Kidney epithelial cell (primary cell): Measurements from ENCODE around the gene CBFA2T3. TPM values are rescaled to one million over a fixed set of nuclear protein-coding genes. Genes with fewer than 3 reads are reported as not detected.

Experiments
- DNase-seq: peaks from one replicate; pipeline ENCODE4 v3.0.0-alpha.2; 2010; ENCODE audit warnings: low read depth
- H3K27me3 ChIP-seq: 2 replicates; pipeline ENCODE4 v1.6.0; 2011; ENCODE audit warnings: low read length; ENCODE audit not compliant: control insufficient read depth, insufficient read depth
- H3K36me3 ChIP-seq: 2 replicates; pipeline ENCODE4 v1.5.1; 2011; ENCODE audit warnings: low read length; ENCODE audit not compliant: control insufficient read depth, insufficient read depth
- H3K4me3 ChIP-seq: 2 replicates; pipeline ENCODE4 v1.5.1; 2011; ENCODE audit warnings: low read depth, mild to moderate bottlenecking, control low read depth, low read length
- total RNA-seq: library from RNA; depleted of rRNA; stranded (reverse); fragments of >200 nt; gene quantifications from 2 replicates; pipeline ENCODE4 v1.2.3, GENCODE V29; 2015
- TF ChIP-seq, protein P1 (sequence below): IDR thresholded peaks from 2 replicates; pipeline ENCODE4 v1.5.1; 2011; ENCODE audit warnings: mild to moderate bottlenecking, moderate library complexity, low read length, control low read depth, inconsistent platforms; ENCODE audit not compliant: insufficient read depth, poor library complexity, severe bottlenecking

CBFA2T3 gene
- total RNA-seq, 1 donor from 2014 or later: 0.63 TPM

DNA sequence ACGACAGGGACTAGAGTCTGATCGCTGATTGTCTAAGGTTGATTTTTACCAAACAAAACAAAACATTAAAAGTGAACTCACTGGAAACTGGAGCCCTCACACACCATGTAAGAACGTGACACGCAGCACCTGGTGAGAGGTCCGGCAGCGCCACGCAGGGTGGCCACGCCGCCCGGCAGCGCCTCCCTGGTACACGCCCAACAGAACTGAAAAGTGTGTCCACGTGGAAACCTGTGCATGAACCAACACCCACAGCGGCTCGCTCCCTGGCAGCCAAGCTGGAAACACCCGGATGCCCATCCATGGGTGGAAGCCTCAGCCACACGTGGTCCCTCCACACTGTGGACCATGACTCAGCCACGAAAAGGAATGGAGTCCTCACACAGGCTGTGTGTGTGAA, 129.4 kb downstream of the CBFA2T3 start:
- DNase-seq: no peak
- no peaks in the 10 kb centered on the region for H3K36me3 ChIP-seq
- TF ChIP-seq, protein P1, sequence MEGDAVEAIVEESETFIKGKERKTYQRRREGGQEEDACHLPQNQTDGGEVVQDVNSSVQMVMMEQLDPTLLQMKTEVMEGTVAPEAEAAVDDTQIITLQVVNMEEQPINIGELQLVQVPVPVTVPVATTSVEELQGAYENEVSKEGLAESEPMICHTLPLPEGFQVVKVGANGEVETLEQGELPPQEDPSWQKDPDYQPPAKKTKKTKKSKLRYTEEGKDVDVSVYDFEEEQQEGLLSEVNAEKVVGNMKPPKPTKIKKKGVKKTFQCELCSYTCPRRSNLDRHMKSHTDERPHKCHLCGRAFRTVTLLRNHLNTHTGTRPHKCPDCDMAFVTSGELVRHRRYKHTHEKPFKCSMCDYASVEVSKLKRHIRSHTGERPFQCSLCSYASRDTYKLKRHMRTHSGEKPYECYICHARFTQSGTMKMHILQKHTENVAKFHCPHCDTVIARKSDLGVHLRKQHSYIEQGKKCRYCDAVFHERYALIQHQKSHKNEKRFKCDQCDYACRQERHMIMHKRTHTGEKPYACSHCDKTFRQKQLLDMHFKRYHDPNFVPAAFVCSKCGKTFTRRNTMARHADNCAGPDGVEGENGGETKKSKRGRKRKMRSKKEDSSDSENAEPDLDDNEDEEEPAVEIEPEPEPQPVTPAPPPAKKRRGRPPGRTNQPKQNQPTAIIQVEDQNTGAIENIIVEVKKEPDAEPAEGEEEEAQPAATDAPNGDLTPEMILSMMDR: no peak
- no peaks in the 10 kb centered on the region for H3K27me3 ChIP-seq
- H3K4me3 ChIP-seq: no peak overlapping the region

DNA sequence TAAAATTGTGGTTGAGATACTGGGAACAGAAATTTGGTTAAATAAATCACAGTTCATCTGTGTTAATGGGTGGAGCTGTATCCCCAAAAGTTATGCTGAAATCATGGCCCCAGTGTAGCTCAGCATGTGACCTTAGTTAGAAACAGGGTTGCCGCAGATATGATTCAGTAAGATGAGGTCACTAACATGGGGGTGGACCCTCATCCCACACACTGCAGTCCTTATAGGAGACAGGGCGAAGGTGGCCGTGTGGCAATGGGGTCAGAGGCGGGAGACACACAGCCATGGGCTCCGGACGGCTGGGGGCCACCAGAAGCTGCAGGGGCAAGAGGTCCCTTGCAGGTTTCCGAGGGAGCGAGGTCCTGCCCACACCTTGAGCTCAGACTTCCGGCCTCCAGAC, 130.9 kb downstream of the CBFA2T3 start:
- H3K27me3 ChIP-seq: no peaks in the 10 kb centered on the region

GRCh38 chr16:88844419-88845036, 132.5 kb downstream of the CBFA2T3 start:
- Histone ChIP-seq H3K4me3 (no peak overlapping the region), H3K36me3 (no peaks in the 10 kb centered on the region), H3K27me3 (no peaks in the 10 kb centered on the region)
- TF ChIP-seq, protein P1: no peak
- no peak for DNase-seq

More for the DNA sequence above, 130.9 kb downstream of the CBFA2T3 start:
- no peaks in the 10 kb centered on the region for H3K36me3 ChIP-seq
- no peak for DNase-seq
- TF ChIP-seq, protein P1: no peak
- H3K4me3 ChIP-seq: no peak overlapping the region

DNA sequence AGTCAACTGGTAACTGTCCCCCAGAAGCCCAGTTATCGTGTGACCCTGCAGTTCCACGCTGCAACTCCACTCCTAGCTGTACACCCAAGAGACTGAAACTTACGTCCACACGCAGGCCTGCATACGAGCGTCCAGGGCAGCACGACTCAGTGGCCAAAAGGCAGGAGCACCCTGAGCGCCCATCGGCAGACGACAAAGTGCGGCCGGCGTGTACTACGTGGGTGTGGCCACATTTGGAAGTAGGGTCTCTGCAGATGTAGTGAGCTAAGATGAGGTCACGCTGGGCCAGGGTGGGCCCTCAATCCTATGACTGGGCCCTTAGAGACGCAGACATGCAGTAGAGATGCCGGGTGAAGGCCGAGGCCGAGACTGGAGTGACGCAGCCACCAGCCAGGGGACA, 133.8 kb downstream of the CBFA2T3 start:
- TF ChIP-seq, protein P1: no peak
- DNase-seq: no peak
- Histone ChIP-seq H3K36me3 (no peaks in the 10 kb centered on the region), H3K4me3 (no peak overlapping the region), H3K27me3 (no peaks in the 10 kb centered on the region)

- no peaks in the 10 kb centered on the region for H3K36me3 ChIP-seq
- DNase-seq: no peak
- H3K4me3 ChIP-seq: no peak overlapping the region
- no peaks in the 10 kb centered on the region for H3K27me3 ChIP-seq
- TF ChIP-seq, protein P1: no peak
These were observed 134.2 kb downstream of the CBFA2T3 start for GRCh38 chr16:88842806-88843205.

DNA sequence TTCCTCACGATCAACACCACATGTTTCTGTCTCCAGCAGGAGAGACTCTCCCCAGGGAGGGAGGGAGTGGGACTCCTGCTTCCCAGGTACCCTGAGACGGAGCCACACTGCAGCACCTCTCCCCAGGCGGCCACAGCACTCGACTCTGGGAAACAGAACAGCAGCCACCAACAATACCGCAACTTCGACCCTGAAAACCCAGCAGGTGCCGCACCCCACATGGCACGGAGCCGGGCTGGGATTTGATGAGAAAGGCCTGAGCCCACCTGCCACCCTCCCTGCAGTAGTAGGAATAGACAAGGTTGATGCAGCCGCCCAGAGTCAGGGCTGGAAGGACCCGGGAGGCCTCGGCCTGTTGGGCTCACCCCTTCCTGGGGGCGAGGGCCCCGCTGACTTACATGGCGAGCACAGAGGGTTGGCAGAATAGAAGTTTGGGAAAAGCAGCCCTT, 134.7 kb downstream of the CBFA2T3 start:
- no peak for DNase-seq
- Histone ChIP-seq H3K4me3 (no peak overlapping the region), H3K36me3 (no peaks in the 10 kb centered on the region), H3K27me3 (no peaks in the 10 kb centered on the region)
- TF ChIP-seq, protein P1: no peak
